Lung microvascular endothelial cell (primary cell): Measurements from ENCODE around the gene CXCR6. TPM values are rescaled to one million over a fixed set of nuclear protein-coding genes. Genes with fewer than 3 reads are reported as not detected.
A peak's percentile ranks its signal among the peaks of the same experiment; 100 is the strongest.

Source experiments
- DNase-seq, 2 donors: peaks; one replicate each; pipeline versions ENCODE4 v3.0.0 to v3.0.0-alpha.2; 2010; ENCODE audit warnings: low read depth in 2 of 2
- total RNA-seq: library from RNA; depleted of rRNA; stranded (reverse); fragments of >200 nt; gene quantifications from 2 replicates; pipeline ENCODE4 v1.2.1, GENCODE V29; 2014

The CXCR6 gene
- total RNA-seq, 1 donor from 2014 or later = not detected

GRCh38 chr3:45968149-45968548, 24.9 kb downstream of the CXCR6 start:
- no peak for DNase-seq

GRCh38 chr3:45968706-45969105, 25.4 kb downstream of the CXCR6 start:
- DNase-seq = peak in 1 of 2 donors; percentile 21

GRCh38 chr3:45969116-45969515, 25.9 kb downstream of the CXCR6 start:
- no peak for DNase-seq

GRCh38 chr3:45969953-45970352, 26.7 kb downstream of the CXCR6 start:
- DNase-seq = no peak

GRCh38 chr3:45972534-45973402, 29.5 kb downstream of the CXCR6 start:
- DNase-seq = peak in 1 of 2 donors; percentile 42

- no peak for DNase-seq
Observed at GRCh38 chr3:45974686-45975085, 31.4 kb downstream of the CXCR6 start.

GRCh38 chr3:45975686-45976085, 32.4 kb downstream of the CXCR6 start:
- no peak for DNase-seq

GRCh38 chr3:45976191-45977091, 33.2 kb downstream of the CXCR6 start:
- DNase-seq = no peak

- no peak for DNase-seq
Observed at GRCh38 chr3:45978006-45978761, 34.9 kb downstream of the CXCR6 start.

- no peak for DNase-seq
Observed at GRCh38 chr3:45979378-45979777, 36.1 kb downstream of the CXCR6 start.

GRCh38 chr3:45980229-45980813, 37.1 kb downstream of the CXCR6 start:
- DNase-seq = no peak

- no peak for DNase-seq
Observed at GRCh38 chr3:45980819-45981218, 37.6 kb downstream of the CXCR6 start.

GRCh38 chr3:45981346-45982074, 38.2 kb downstream of the CXCR6 start:
- DNase-seq = no peak

GRCh38 chr3:45983770-45984169, 40.5 kb downstream of the CXCR6 start:
- DNase-seq = no peak

GRCh38 chr3:45984331-45985312, 41.4 kb downstream of the CXCR6 start:
- DNase-seq = no peak

GRCh38 chr3:45985532-45986302, 42.5 kb downstream of the CXCR6 start:
- no peak for DNase-seq

GRCh38 chr3:45986303-45986982, 43.2 kb downstream of the CXCR6 start:
- peak; percentile 15 to 81 for DNase-seq
